Natural killer cell treated with Interleukin-12 subunit alpha and Interleukin-12 subunit beta and Interleukin-15 and Interleukin-18, amount 100 ng/mL, for 72 hours (primary cell): ENCODE measurements around the gene BCHE. TPM values are rescaled to one million over a fixed set of nuclear protein-coding genes. Genes with fewer than 3 reads are reported as not detected.
"Not testable (repeated sequence)": the region's sequence is repeated elsewhere in the genome, so short reads cannot be mapped to it uniquely, and the experiment has no call there.

Source experiments
- ATAC-seq, 2 donors: fragments of 150-1000 bp; cut with Tn5 transposase in 1 of 2; sonication (Bioruptor Pico), chemical (Tn5 transposase) in 1 of 2; 2 replicates each; pipeline ENCODE4 v1.10.0; 2021
- DNase-seq: peaks from one replicate; pipeline ENCODE4 v3.0.0; 2022; ENCODE audit warnings: low spot score
- H3K27ac Mint-ChIP-seq, 2 donors: 1 replicate in 1 of 2; 2 replicates in 1 of 2; pipeline ENCODE4 v1.8.0; 2022; ENCODE audit warnings: mixed read lengths in 2 of 2, mild to moderate bottlenecking in 1 of 2, moderate library complexity in 1 of 2
- H3K27me3 Mint-ChIP-seq, 2 donors: 1 replicate in 1 of 2; 2 replicates in 1 of 2; pipeline ENCODE4 v1.8.0; 2022; ENCODE audit warnings: mixed read lengths in 2 of 2
- H3K36me3 Mint-ChIP-seq: one replicate; pipeline ENCODE4 v1.8.0; 2022; ENCODE audit warnings: mixed read lengths
- H3K4me1 Mint-ChIP-seq, 2 donors: 1 replicate in 1 of 2; 2 replicates in 1 of 2; pipeline ENCODE4 v1.8.0; 2022; ENCODE audit warnings: low read depth in 2 of 2, mixed read lengths in 2 of 2, mild to moderate bottlenecking in 1 of 2
- H3K4me3 Mint-ChIP-seq: one replicate; pipeline ENCODE4 v1.8.0; 2022; ENCODE audit warnings: mixed read lengths
- H3K9me3 Mint-ChIP-seq: 2 replicates; pipeline ENCODE4 v1.8.0; 2022; ENCODE audit warnings: mixed read lengths
- total RNA-seq, 2 donors: library from RNA; stranded (reverse); gene quantifications; one replicate each; pipeline ENCODE4 v1.2.3, GENCODE V29; 2022

The BCHE gene
- total RNA-seq, 2 donors from 2014 or later = not detected

DNA sequence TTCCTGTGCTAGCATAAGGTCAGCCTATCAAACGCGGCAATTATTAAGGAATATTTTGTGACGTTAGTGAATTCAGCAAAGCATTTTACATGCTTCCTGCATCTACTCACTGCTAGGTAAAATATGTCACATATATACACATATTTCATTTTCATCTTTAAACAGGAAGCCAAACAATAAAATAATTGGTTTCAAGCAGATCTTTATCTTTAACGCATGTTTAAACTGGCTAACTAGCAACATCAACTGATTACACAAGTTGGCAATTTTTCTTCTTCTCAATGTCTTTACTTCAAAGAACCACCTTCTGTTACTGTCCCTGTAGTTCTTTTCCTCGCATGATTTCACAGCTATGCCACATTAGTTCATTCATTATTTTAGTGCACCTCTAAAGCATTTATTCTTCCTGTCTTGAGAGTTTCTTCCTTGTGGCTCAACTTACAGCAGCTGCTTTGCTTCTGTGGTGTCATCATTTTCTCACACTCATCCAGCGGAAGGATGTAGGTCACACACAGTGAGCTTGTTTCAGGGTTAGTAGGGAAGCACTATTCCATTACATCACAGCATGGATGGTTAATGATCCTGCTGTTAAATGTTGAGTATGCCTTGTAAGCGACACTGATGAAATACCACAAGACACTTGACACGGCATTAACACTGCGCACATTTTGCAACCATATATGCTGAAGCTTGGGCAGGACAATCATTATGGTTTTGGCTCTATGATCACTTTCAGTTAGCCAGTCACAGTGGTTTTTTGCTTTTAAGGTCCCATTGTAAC lies 2.3 kb upstream of the BCHE start:
- Mint-ChIP-seq H3K4me3 (peak overlapping the region; percentile 6), H3K27ac (no peak overlapping the region), H3K36me3 (no peaks in the 10 kb centered on the region), H3K27me3 (no peaks in the 10 kb centered on the region), H3K4me1 (peaks cover 0 to 4% of the 10 kb centered on the region in 2 donors), H3K9me3 (peaks cover 4% of the 10 kb centered on the region)
- ATAC-seq (peak; percentile 63 to 73), DNase-seq (no peak)

DNA sequence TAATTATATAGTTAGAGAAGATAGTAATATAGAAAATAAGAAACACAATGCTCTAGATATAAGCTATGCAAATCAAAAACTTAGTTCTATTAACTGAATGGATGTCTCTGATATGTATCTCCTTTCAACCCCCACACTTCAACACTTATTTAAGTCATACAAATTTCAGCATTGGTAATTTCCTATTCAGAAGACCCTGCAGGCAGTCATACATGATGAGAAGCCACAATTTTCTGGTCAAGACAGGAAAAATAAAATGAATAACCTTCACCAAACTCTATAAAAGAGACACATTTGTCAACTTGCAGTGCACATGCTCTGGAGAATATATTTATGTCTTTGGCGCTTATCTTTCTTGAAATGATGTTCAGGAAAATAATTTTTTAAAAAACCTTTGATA lies 578 bp upstream of the BCHE start:
- no peak overlapping the region for H3K4me3 Mint-ChIP-seq
- H3K27ac Mint-ChIP-seq = no peak overlapping the region
- DNase-seq (no peak), ATAC-seq (no peak)
- no peaks in the 10 kb centered on the region for H3K27me3 Mint-ChIP-seq
- H3K4me1 Mint-ChIP-seq = peaks cover 0 to 4% of the 10 kb centered on the region in 2 donors
- no peaks in the 10 kb centered on the region for H3K36me3 Mint-ChIP-seq
- H3K9me3 Mint-ChIP-seq = peaks cover 4% of the 10 kb centered on the region

DNA sequence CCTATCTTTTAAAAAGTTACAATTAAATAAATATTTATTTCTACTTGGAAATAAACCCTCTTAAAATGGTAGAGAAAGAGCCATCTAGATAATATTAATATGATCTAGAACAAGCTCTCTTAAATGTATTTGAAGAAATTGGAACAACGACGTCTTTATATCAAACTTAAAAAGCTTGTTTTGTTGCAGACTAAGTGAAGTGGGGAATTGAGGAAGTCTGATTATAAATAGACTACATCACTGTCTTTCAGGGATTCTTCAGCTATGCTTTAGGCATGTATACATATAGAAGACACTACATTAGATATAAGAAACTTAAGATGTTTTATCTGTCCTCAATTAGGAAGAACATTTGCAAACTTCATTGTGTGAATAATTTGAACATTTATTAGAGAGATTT lies 1.8 kb downstream of the BCHE start:
- DNase-seq (no peak), ATAC-seq (no peak)
- H3K4me3 Mint-ChIP-seq = no peak overlapping the region
- no peaks in the 10 kb centered on the region for H3K36me3 Mint-ChIP-seq
- no peak overlapping the region for H3K27ac Mint-ChIP-seq
- peaks cover 4% of the 10 kb centered on the region for H3K9me3 Mint-ChIP-seq
- H3K27me3 Mint-ChIP-seq = no peaks in the 10 kb centered on the region
- H3K4me1 Mint-ChIP-seq = peaks cover 0 to 4% of the 10 kb centered on the region in 2 donors

DNA sequence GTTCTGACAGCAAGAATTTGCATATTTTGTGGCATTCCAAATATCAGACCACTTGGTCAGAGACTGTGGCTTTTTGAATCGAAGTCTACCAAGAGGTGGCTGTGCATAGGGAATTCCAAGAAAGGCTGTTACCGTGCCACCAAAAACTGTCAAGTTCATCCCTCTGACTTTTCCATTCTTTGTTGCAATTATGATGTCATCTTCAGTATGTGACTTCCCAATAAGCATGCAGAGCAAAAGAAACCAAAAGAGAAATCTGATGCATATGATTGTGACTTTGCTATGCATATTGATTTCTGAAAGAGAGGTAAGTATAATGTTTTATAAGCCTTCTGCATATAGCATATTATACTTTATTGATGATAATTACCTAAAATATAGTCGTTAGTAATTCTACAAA lies 6.5 kb downstream of the BCHE start:
- Mint-ChIP-seq H3K4me1 (no peaks in the 10 kb centered on the region), H3K27ac (no peak overlapping the region), H3K27me3 (no peaks in the 10 kb centered on the region), H3K36me3 (no peaks in the 10 kb centered on the region), H3K9me3 (peaks cover 7% of the 10 kb centered on the region), H3K4me3 (no peak overlapping the region)
- ATAC-seq (no peak), DNase-seq (no peak)

DNA sequence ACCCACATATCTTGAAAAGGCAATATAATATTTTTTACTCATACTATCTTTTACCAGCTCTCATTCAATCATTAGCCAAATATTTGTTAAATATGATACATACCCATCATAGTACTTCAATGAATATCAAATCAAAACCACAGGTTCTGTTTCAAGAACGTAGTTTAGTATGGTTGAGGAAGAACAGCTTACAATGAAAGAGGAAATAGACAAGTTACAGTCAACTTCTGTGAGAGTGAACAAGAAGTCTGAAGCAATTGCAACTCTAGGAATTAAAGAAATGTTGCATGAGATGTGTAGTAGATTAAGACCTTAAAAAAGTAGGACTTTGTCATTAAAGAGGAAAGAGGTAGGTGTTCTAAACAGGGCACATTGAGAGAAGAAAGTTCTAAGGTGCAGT lies 9.3 kb downstream of the BCHE start:
- H3K4me3 Mint-ChIP-seq = no peak overlapping the region
- no peak for DNase-seq
- H3K27ac Mint-ChIP-seq = no peak overlapping the region
- H3K4me1 Mint-ChIP-seq = no peaks in the 10 kb centered on the region
- no peaks in the 10 kb centered on the region for H3K27me3 Mint-ChIP-seq
- no peak for ATAC-seq
- H3K9me3 Mint-ChIP-seq = peaks cover 7% of the 10 kb centered on the region
- no peaks in the 10 kb centered on the region for H3K36me3 Mint-ChIP-seq

DNA sequence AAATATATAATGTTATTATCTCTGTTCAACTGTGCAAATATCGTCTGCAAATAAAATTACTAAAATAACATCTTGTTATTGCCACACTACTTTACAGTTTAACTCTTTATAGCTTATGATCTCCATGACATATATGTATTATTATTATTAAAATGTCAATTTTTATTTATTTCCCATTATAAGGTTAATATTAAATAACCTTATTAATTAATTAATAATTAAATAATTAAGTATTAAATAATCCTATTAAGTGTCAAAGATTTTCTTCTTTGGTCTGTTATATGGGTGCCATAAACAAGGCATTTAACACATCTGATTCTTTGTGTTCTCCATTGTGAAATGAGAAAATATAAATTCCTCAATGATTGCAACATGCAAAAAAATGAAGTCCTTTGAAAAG lies 10.0 kb downstream of the BCHE start:
- Mint-ChIP-seq H3K27me3 (no peaks in the 10 kb centered on the region), H3K27ac (no peak overlapping the region), H3K4me3 (no peak overlapping the region), H3K4me1 (no peaks in the 10 kb centered on the region), H3K36me3 (no peaks in the 10 kb centered on the region), H3K9me3 (peaks cover 7% of the 10 kb centered on the region)
- ATAC-seq (no peak), DNase-seq (no peak)

DNA sequence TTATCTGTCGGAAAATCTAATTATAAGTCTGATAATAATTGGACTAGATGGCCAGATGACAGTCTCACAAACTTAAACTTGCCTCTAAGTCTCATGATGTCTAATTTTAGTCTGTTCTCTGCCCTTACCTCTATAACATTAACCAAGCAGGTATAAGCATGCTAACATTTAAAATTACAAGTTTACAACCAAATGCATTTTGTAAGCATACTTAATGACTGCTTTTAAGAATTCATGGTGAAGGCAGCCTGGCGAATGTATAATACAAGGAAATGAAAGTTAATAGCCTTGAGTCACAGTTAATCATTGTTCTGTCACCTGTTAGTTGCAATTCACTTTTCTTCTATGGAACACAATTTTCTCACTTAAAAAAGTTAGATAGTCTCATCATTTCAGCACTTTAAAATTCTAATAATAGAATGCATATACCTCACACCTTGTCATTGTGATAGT lies 16.5 kb downstream of the BCHE start:
- Mint-ChIP-seq H3K27ac (no peak overlapping the region), H3K4me3 (no peak overlapping the region), H3K36me3 (peaks cover 13% of the 10 kb centered on the region), H3K4me1 (no peaks in the 10 kb centered on the region), H3K9me3 (peaks cover 12% of the 10 kb centered on the region), H3K27me3 (no peaks in the 10 kb centered on the region)
- no peak for ATAC-seq
- no peak for DNase-seq

DNA sequence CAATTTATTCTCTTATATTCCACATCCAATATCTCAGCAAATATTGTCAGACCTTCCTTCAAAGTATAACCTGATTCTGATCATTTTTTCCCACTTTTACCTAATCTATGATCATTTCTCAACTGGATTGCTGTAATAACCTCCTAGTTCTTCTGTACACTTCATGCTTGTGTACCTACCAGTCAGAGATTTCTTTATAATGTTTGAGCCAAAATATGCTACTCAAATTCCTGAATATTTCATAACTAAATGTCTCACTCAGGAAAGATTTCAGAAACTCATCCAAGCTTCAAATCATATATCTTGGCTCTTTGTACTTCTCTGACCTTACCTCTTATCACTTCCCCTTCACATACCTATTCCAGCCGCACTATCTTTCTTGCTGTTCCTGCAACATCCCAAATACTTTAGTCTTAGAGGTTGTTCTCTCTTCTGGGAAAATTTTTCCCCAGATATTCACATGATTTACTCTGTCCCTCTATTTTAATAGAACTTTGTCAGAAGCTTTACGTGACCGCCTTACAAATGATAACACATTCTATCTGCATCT lies 20.0 kb downstream of the BCHE start:
- H3K27ac Mint-ChIP-seq = no peak overlapping the region

DNA sequence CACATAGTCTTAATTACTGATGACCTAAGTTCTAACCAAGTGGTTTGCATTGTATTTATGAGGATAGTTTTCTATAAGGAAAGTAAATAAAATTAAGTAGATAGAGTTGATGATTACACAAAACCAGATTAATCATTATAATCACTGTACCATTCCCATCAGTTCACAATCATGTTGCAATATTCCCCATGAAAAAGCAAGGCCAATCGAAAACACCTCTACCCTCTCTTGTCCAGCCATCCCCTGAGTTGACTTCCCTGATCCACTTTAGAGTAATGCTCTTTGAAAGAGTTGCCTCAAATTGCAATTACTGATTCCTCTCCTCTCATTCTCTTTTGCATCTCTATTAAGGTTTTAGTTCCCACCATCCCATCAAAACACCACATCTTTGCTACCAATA lies 21.0 kb downstream of the BCHE start:
- Mint-ChIP-seq H3K27ac (no peak overlapping the region), H3K9me3 (peaks cover 12% of the 10 kb centered on the region), H3K4me3 (no peak overlapping the region), H3K27me3 (no peaks in the 10 kb centered on the region), H3K36me3 (peaks cover 13% of the 10 kb centered on the region), H3K4me1 (no peaks in the 10 kb centered on the region)
- ATAC-seq (no peak), DNase-seq (no peak)

More for the DNA sequence above, 20.0 kb downstream of the BCHE start:
- Mint-ChIP-seq H3K27me3 (no peaks in the 10 kb centered on the region), H3K4me1 (no peaks in the 10 kb centered on the region), H3K36me3 (peaks cover 13% of the 10 kb centered on the region), H3K9me3 (peaks cover 12% of the 10 kb centered on the region), H3K4me3 (no peak overlapping the region)
- no peak for ATAC-seq
- no peak for DNase-seq

DNA sequence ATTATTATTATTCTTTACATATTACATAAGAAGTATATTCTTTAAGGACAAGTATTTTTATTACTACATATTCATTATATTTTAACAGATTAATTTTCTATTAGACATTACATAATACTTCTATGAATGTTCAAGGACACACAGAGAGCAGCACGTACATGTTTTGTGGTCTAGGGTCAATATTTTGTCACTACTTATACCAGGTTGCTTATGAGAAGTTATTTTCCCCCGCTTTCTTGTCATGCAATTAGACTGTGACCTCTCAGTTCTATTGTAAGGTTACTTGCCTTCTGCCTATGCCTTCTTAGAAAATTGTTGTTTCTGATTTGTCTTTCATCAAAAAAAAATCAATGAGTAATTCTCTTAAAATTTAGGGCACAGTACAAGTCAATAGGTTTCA lies 21.5 kb downstream of the BCHE start:
- DNase-seq (no peak), ATAC-seq (no peak)
- no peaks in the 10 kb centered on the region for H3K27me3 Mint-ChIP-seq
- no peaks in the 10 kb centered on the region for H3K4me1 Mint-ChIP-seq
- H3K27ac Mint-ChIP-seq = no peak overlapping the region
- H3K36me3 Mint-ChIP-seq = peaks cover 13% of the 10 kb centered on the region
- H3K4me3 Mint-ChIP-seq = no peak overlapping the region
- H3K9me3 Mint-ChIP-seq = peaks cover 12% of the 10 kb centered on the region

DNA sequence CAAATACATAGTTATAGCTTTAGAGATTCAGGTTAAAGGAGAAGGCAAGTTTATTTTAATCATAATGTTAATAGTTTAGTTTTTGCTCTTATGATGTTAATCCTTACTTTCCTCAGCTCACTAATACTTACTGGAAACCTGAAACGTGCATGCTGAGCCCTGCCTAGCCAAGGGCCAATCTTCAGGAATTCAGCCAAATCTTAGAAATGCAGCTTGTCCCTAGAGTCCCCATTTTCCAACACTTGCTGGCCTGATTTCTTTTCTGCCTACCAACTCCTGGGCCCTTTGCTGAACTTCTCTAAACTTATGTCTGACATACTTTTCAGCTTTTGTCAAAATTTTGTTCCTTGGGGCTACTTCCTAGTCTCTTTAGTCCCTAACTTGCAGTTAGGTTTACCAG lies 22.8 kb downstream of the BCHE start:
- Mint-ChIP-seq H3K27me3 (no peaks in the 10 kb centered on the region), H3K9me3 (peaks cover 12% of the 10 kb centered on the region), H3K4me3 (no peak overlapping the region), H3K4me1 (no peaks in the 10 kb centered on the region), H3K27ac (no peak overlapping the region), H3K36me3 (peaks cover 13% of the 10 kb centered on the region)
- ATAC-seq (no peak), DNase-seq (no peak)

DNA sequence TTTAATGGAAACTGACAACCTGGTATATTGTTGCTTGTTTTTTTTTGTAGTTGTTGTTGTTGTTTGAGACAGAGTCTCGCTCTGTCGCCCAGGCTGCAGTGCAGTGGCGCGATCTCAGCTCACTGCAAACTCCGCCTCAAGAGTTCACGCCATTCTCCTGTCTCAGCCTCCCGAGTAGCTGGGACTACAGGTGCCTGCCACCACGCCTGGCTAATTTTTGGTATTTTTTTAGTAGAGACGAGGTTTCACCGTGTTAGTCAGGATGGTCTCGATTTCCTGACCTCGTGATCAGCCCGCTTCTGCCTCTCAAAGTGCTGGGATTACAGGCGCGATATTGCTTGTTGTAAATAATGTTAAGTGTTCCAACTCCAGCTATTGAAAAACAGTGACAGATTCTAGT lies 29.3 kb downstream of the BCHE start:
- H3K9me3 Mint-ChIP-seq, H3K27me3 Mint-ChIP-seq, H3K27ac Mint-ChIP-seq, H3K4me3 Mint-ChIP-seq, H3K36me3 Mint-ChIP-seq, DNase-seq, H3K4me1 Mint-ChIP-seq, ATAC-seq: not testable (repeated sequence)

DNA sequence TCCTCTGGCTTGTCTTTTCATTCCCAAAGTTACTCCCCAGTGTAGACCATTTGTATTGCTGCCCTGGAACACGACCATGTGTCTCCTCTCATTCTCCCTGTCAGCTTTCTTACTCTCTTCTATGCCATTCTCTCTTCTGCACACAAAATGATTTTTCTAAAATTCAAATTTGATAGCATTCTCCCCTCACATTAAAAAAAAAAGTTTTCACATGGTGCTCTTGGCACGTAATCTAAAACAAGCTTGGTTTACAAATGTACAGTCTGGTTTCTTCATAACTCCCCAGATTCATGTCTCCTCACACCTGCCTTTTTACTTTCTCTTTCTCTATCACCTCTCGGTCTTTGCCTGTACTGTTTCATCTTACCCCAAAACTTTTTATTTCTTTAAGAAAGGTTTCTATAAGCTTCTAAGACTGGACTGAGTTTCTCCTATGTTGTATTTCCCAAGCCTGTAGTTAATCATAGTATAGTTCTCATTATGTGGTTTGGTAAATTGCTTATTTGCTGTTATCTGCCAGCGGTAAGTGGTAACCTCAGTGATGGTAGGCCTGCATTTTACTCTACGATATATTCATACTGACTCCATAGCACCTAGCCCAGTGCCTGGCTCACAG lies 31.2 kb downstream of the BCHE start:
- DNase-seq = no peak
- H3K27me3 Mint-ChIP-seq = no peaks in the 10 kb centered on the region
- no peak for ATAC-seq
- H3K4me3 Mint-ChIP-seq = no peak overlapping the region
- no peaks in the 10 kb centered on the region for H3K36me3 Mint-ChIP-seq
- no peak overlapping the region for H3K27ac Mint-ChIP-seq
- H3K4me1 Mint-ChIP-seq = no peaks in the 10 kb centered on the region
- H3K9me3 Mint-ChIP-seq = peaks cover 5% of the 10 kb centered on the region

DNA sequence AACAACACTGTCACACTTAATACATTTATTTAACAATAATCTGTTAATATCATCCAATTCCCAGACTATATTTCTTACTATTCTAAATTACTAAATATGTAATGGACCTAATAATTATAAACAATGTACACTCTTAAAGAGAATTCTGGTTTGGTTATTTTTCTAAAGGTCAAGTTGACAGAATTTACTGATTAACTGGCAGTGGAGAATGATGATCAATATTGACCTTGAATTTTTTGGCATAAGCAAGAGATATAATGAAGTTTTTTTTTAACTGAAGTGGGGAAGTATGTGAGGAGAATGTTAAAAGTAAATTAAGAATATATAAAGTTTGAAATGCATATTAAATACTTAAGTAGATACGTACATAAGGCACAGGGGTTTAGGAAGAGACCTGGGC lies 33.8 kb downstream of the BCHE start:
- Mint-ChIP-seq H3K27ac (no peak overlapping the region), H3K27me3 (no peaks in the 10 kb centered on the region), H3K4me3 (no peak overlapping the region), H3K9me3 (peaks cover 5% of the 10 kb centered on the region), H3K4me1 (no peaks in the 10 kb centered on the region), H3K36me3 (no peaks in the 10 kb centered on the region)
- ATAC-seq = no peak
- DNase-seq = no peak
